Kidney tubule cell (primary cell): ENCODE data around the gene IFT81.
"Not testable (repeated sequence)": the region's sequence is repeated elsewhere in the genome, so short reads cannot be mapped to it uniquely, and the experiment has no call there.

Experiments used
- DNase-seq: peaks from one replicate; pipeline ENCODE4 v3.0.0-alpha.2; 2018; ENCODE audit warnings: low spot score

IFT81 gene

DNA sequence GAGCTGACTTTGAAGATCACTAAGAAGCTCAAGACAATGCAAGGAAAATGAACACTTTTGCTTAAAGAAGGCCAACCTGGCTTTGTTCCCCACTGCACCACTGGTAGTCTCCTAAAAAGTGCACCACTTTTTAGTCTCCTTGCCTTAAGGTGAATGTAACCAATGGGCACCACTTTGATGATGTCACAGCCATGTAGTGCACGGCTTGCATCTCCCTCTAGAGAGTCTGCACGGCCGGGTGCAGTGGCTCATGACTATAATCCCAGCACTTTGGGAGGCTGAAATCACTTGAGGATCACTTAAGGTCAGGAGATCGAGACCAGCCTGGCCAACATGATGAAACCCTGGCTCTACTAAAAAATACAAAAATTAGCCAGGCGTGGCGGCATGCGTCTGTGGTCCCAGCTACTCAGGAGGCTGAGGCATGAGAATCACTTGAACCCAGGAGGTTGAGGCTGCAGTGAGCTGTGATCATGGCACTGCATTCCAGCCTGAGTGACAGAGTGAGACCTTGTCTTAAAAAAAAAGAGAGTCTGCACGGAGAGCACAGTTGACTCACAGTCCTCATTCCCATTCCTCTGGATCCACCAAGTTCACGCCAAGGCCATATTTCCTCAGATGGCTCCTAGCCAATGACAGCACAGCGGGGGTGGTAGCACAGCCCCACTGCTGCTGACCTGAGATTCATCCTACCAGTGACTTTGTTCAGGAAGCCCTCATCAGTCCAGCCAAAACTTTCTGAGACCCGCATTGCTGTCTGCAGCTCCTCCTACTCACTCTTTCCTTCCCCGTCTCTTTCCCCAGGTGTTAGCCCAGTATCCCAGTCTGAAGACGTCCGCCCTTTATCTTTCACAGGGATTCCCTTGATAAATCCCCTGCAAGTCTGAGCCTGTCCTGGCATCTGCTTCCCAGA, 16.5 kb upstream of the IFT81 start:
- peak; percentile 48 for DNase-seq

DNA sequence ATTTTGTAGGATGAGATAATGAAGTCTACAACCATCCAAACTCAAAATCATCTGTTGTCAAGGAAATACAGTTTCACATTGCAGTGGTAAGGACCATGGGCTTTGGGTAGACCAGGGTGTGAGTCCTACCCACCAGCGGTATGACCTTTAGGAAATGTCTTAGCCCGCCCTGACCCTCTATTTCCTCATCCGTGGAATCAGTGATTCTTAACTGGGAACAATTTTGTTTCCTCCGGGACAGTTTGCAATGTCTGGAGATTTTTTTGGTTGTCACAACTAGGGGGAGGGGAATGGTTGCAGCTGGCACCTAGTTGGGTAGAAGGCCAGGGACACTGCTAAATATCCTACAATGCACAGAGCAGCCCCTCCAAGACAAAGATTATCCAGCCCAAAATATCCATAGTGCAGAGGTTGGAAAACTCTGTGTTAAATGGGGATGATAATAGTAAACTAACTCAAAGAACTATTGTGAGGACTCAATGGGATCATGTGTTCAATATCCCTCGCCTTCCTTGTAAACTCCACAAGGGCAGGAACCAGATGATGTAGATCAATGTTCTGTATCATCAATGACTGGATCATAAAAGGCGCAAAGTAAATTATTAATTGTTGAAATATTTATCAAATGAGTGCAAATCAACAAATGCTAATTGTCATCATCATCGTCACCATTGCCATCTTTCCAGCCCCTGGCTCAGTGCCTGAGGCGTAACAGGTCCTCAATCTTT, 15.7 kb upstream of the IFT81 start:
- no peak for DNase-seq

DNA sequence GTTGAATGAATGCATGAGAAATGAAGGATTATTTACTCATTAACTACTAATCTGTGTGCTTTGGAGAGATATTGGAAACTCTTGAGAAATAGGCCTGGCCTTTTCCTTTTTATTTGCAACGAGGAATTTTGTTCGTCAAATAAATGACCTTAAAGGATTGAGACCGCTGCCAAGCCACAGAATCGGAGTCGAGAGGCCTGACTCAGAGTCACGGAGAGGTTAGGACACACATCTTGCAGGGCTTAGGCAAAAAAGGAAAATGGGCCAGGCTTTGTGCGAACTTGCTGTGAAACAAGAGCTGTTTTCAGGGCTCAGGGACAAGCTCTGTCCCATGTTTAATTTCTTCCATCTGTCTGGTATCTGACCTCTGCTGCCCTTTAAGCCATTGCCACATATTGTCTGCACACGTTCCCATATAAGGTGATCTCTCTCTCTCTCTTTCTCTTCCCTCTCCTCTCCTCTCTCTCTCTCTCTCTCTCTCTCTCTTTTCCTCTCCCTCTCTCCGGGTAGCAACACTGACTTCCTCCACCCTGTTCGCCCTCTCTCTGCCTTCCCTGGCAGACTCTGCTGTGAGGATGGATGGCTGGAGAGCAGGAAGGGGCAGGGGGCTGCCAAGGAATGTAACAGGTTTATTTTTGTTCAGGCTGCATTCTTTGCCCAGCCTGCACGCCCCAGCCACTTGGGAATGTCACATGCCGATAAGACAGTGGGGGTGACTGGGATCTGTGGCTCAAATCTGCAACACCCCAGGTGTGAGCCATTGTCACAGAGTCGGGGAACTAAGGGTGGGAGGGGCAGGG, 14.9 kb upstream of the IFT81 start:
- DNase-seq, result peak; percentile 71

DNA sequence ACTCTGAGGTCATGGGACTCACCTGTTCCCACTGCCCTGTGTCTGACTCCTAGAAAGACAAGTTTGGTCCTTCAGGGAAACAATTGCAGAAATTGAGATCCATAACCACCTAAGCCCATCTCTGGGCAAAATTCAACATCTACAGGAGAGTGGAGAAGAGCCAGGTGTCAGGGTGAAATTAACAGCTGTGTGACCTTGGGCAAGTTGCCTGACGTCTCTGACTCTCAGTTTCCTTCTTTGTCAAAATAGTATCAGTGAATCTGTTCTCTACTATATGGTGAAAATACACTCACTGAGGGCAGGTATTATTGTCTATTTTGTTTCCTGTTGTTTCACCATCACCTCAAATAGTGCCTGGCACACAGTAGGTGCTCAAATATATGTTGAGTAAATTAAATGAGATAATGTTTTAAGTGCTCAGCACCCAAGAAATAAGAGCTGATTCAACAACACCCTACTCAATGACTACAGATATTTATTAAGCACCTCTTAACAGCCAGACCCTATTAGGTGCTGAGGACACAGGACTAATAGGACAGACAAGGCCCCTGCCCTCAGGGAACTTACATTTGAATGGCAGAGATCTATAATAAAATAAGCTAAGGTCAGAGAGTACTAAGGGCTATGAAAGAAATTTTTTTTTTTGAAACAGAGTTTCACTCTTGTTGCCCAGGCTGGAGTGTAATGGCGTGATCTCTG, 14.2 kb upstream of the IFT81 start:
- DNase-seq, result no peak

DNA sequence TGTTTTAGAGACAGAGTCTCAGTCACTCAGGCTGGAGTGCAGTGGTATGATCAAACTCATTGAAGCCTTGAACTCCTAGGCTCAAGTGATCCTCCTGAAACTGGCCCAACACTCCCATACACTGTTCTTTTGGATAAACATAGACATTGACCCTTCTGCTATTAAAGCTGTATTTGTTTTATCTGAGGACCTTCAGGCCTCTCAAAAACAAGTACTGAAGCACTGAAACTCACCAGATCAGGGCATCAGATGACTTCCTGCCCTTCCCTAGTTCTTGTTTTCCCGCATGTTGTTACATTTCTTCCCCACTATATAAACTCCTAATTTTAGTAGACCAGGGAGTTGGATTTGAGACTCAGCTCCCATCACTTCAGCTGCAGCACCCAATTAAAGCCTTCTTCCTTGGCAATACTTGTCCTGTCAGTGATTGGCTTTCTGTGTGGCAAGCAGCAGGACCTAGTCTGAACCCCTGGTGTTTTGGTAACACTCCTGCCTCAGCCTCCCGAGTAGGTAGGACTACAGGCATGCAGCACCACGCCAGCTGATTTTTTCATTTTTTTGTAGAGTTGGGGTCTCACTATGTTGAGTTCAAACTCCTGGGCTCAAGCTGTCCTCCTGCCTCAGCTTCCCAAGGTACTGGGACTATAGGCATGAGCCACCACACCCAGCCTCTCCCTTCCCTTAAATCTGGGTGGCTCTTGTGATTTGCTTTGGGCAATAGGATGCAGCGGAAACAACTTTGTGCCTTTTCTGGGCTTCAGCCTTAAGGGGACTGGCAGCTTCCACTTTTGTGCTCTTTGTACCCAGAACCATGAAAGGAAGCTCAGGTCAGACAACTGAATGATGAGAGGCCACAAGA, 12.5 kb upstream of the IFT81 start:
- no peak for DNase-seq

DNA sequence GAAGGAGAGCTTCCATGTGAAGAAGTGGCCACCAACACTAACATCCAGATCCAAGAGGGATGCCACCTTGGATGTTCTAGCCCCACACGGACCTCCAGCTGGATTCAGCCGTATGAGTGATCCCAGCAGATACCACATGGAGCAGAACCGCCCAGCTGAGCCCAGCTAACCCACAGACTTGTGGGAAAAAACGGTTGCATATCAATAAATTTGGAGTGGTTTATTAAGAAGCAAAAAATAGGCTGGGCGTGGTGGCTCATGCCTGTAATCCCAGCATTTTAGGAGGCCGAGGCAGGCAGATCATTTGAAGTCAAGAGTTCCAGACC, 11.9 kb upstream of the IFT81 start:
- no peak for DNase-seq

DNA sequence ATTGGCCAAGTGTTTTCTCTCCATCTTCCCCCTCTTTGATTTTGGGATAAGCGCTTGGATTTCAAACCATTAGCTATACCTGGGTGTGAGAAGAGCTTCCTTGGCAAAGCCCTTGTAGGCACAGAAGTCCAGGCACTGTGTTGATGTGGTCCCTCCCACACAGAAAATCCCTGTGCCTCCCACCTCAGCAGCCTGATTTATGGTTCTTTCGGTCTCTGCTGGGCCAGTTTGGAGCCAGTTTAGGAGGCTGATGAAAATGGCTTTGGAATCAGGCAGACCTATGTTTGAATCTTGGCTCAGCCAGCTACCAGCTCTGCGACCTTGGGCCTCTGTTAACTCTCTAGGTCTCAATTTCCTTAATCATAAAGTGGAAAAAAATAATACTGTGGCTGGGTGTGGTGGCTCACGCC, 9.6 kb upstream of the IFT81 start:
- DNase-seq, result no peak

DNA sequence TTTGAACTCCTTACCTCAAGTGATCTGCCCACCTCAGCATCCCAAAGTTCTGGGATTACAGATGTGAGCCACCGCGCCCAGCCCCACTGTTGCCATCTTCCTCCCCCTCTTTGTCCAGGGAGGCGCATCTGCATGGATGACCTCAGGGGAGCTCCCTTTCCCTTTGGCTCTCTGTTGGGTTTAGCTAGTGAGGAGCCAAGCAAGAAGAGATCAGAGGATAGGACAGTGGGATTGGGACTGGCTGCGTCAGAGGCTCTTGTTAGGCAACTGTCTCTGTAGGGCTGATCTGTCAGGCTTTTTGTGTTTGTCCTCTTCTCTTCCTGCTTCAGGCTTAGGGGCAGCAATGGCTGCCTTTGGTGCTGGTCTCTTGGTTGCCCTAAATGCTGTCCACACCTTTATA, 8.5 kb upstream of the IFT81 start:
- no peak for DNase-seq

DNA sequence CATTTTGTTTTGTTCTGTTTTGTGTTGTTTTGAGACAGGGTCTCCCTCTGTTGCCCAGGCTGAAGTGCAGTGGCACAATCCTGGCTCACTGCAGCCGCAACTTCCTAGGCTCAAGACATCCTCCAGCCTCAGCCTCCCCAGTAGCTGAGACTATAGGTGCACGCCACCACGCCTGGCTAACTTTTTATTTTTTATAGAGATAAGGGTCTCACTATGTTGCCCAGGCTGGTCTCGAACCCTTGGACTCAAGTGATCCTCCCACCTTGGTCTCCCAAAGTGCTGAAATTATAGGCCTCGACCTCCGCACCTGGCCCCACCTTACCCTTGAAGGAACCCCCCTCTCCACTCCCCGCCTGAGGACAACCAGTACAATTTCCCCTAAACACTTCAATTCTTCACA, 7.5 kb upstream of the IFT81 start:
- no peak for DNase-seq

DNA sequence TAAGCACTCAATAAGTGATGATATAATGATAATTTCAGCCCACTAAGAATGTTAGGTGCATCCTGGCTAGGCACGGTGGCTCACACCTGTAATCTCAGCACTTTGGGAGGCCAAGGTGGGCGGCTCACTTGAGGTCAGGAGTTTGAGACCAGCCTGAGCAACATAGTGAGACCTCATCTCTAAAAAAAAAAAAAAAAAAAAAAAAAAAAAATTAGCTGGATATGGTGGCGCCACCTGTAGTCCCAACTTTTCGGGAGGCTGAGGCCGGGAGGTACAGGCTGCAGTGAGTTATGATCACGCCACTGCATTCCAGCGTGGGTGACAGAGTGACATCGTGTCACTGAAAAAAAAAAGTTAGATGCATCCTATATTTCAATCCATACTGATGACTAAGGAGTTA, 6.9 kb upstream of the IFT81 start:
- DNase-seq, result not testable (repeated sequence)

DNA sequence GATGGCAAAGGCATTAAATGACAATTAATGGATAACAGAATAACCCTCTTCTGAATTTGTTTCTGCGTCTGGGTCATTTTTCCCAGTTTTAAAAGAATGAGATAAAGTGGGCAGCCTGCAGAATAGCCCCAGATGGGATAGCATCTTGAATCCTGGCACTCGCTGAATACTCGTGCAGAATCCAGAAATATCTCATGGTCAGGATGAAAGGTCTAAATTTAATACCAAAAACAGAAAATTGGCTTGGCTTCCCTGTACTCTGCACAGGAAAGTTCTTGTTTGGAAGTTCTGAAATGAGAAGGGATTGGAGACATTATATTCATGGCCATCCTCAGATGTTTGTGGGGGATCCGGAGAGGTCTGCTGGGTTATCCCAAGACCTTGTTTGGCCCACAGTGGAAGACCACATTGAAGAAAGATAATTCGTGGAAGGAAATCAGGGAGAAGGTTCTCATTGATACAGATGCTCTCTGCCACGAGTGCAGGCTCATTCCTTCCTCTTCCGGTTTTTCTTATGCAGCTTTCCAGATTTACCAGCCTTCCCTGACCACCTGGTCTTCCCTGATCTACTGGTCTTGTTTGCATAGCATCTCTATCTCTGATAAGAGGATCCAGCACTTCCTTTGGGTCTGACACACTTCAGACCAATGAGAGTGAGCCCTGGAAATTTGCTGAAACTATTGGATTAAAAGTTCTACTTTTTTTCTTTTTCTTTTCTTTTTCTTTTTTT, 6.0 kb upstream of the IFT81 start:
- no peak for DNase-seq

DNA sequence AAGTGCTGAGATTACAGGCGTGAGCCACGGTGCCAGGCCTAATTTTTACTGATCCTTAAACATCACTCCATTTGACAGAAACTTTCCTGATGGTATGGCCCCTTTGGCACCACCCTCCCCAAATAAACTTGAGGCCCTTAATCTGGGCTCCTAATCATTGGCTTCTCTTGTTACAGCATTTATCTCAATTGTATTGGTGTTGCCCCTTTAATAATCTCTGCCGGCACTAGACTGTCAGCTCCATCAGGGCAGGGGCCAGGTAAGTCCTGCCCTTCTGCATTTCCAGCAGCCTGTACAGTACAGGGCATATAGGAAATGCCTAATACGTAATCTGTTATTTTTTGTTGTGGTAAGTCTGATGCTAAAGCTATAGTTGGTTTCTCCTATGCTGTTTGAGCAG, 1.2 kb upstream of the IFT81 start:
- no peak for DNase-seq

DNA sequence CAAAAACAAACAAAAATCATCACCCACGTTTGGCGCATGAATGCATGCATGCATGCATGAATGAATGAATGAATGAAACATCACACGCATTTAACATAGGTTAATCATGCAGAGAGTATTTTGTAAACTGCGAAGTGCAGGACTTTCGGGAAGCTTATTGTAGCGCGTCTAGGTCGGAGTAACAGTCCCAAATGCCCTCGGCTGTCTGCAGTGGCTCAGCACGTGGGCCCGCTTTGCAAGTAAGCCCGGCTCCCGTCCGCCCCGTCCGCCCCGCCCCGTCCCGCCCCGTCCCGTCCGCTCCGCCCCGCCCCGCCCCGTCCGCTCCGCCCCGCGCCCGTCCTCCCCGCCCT, 263 bp upstream of the IFT81 start:
- DNase-seq, result no peak

DNA sequence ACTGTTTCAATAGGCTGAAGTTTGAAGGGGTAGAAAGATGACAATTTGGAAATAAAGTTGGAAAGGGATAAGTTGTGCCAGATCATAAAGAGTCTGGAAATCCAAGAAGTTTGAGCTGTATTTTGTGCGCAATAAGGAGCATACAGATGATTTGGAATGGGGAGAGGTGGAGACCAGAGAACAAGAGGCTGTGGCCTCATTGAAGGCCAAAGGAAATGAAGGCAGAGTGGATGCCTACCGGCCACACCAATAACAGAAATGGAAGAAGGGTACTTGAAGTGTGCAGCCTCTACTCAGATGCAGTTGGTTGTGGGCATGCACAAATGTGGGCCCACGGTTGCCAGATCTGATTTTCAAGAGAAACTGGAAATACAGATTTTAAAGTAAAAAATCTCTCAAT, 2.4 kb downstream of the IFT81 start:
- no peak for DNase-seq

DNA sequence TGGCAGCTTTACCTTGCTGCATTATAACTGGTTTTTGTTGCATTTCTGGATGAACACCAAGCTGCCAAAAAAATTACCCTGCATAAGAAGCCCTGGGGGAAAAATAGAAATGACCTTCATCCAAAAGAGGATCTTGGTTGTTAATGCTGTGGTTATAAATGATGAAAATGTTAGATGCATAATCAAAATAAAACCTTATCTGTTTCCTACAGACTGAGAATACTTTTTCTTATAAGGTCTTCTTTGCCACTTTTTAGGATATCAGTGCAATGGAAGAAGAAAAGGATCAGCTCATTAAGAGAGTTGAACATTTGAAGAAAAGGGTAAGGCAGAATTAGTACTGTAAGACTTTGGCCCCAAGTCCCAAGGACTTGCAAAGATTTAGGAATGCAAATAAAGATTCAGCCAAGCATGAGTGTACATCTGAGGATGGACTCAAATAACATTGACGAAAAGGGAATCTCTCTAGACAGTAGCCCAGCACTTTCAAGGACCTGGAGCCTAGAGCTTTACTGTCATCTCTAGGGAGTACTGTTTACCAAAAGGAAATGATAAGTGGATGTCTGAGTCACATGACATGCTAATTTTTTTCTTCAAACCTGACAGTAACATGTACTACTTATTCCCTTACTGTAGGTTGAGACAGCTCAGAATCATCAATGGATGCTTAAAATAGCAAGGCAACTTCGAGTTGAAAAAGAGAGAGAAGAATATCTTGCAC, 10.7 kb downstream of the IFT81 start:
- DNase-seq, result no peak

DNA sequence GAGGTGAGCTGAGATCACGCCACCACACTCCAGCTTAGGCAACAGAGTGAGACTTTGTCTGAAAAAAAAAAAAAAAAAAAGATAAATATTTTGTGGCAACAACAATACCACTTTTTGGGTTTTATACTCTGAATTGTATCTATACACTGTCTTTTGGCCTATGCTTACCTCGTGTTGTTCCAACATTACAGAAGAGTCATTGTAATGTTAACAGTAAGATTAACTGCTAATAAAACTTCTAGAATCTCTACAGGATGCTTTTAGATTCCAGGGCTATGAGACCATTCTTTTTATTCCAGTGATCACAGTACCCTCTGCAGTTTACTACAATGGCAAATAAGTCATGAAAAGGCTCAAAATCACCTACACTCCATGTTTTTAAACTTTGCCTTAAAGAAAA, 11.6 kb downstream of the IFT81 start:
- no peak for DNase-seq

DNA sequence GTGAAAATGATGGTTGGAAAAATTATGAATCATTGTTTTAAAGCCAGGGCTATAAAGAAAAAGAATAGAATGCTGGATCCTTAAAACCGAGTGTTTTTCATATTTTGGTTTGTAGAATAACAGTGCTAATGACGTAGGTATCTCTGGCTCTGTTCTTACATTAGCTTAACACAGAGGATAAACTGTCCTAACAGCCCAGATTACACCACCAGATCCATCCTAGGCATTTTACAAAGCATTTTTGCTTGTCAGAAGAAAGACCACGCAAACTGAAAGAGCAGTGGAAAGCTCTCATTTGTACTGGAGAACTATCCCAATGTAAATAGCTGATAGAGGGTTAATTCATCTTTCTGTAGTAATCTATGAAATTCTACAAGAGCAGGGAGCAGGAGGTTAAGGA, 13.6 kb downstream of the IFT81 start:
- DNase-seq, result no peak

DNA sequence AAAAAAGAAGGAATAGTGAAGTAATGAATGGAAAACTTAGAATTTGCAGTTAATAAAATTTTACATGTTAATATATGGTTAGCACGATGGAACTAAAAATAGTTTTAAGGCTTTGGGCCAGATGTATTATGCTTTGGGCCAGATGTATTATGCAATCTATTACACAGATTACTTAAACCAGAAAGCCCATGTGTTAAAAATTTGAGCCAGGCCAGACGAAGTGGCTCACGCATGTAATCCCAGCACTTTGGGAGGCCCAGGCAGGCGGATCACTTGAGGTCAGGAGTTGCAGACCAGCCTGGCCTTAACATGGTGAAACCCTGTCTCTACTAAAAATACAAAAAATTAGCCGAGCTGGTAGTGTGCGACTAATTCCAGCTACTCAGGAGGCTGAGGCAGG, 17.2 kb downstream of the IFT81 start:
- DNase-seq, result no peak

DNA sequence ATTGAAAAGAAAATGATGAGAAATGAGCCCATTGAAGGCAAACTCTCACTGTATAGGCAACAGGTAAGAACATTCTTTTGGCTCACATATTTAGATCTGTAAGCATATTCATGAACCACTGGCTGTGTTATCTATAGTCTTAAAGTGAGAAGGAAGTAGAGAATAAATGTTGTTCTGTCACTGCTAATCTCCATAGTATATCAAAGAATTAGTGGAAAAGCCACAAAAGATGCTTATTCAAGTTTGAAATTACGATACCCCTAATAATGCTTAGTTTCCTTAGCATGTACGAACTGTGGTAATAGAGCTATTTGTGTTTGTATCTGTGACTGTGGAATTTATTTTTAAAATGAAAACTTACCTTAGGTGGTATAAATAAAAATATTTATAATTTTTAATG, 22.8 kb downstream of the IFT81 start:
- DNase-seq, result no peak

DNA sequence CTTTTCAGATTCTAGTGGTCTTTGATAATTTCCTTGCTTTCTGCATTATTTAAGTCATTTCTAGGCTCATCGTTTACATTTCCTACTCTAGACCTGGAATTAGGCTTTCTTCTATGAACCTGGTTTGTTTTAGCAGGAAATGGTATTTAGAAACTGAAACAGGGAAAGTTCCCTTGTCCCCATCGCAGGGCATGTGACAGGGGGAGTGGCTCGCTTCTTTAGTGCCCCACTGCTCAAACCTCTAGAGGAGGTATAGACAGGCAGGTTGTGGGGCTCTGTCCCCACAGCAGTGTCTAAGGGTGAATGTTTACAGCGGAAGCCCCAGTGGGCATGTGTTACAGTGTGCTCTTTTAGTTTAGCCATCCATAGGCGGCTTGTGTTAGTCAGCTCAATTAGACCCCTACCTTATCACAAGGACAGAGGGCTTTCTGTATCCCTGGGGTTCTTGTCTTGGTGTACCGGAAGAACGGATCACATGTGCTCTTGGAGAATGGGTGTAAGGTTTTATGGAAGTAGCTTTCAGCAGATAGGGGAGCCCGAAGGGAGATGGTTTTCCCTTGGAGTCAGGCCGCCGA, 25.0 kb downstream of the IFT81 start:
- DNase-seq, result no peak
